Uterus (tissue), 4 donors: ENCODE results near the gene CASP5. TPM values are rescaled to one million over a fixed set of nuclear protein-coding genes. Genes with fewer than 3 reads are reported as not detected.

Experiments used
- DNase-seq, 2 donors: peaks; one replicate each; pipeline ENCODE4 v3.0.0-alpha.2; 2019 to 2020
- H3K27ac ChIP-seq, 2 donors: fragments of 200-600 bp; sonication (generic); 1 replicate in 1 of 2; 2 replicates in 1 of 2; pipeline ENCODE4 v1.5.1; 2016 to 2018
- H3K27me3 ChIP-seq, 2 donors: fragments of 200-600 bp; sonication (generic); one replicate each; pipeline ENCODE4 v1.5.1; 2018 to 2019; ENCODE audit warnings: control low read depth in 1 of 2
- H3K36me3 ChIP-seq, 2 donors: fragments of 200-600 bp; sonication (generic); one replicate each; pipeline ENCODE4 v1.5.1; 2019; ENCODE audit warnings: control low read depth in 1 of 2
- H3K4me1 ChIP-seq, 2 donors: fragments of 200-600 bp; sonication (generic); one replicate each; pipeline ENCODE4 v1.5.1; 2018 to 2019; ENCODE audit warnings: control low read depth in 1 of 2
- H3K4me3 ChIP-seq, 2 donors: fragments of 200-600 bp; sonication (generic); 1 replicate in 1 of 2; 2 replicates in 1 of 2; pipeline ENCODE4 v1.5.1; 2018 to 2019; ENCODE audit warnings: mild to moderate bottlenecking in 1 of 2
- H3K9me3 ChIP-seq, 2 donors: fragments of 200-600 bp; sonication (generic); one replicate each; pipeline ENCODE4 v1.5.1; 2019; ENCODE audit warnings: control low read depth in 1 of 2
- CTCF ChIP-seq, 4 experiments: fragments of 200-600 bp in 2 of 4; fragments of 450-650 bp in 2 of 4; sonication (generic) in 2 of 4; IDR thresholded peaks; one replicate each; pipeline ENCODE4 v1.5.1; 2016 to 2019; ENCODE audit warnings: antibody characterized with exemption in 4 of 4, mild to moderate bottlenecking in 2 of 4, moderate library complexity in 1 of 4
- POLR2A ChIP-seq, 2 donors: fragments of 450-650 bp; IDR thresholded peaks; one replicate each; pipeline ENCODE4 v1.6.1; 2016; ENCODE audit warnings: antibody characterized with exemption in 2 of 2, mild to moderate bottlenecking in 1 of 2, moderate library complexity in 1 of 2
- intact Hi-C: fragments of 100-400 bp; cut with DNase I; formaldehyde crosslinking; loops from one replicate; pipeline ENCODE4 v1.15.1; 2023; ENCODE audit warnings: low total_unique reads
- total RNA-seq, 4 donors: library from RNA; depleted of rRNA in 3 of 4; stranded (reverse); fragments of >200 nt in 3 of 4; gene quantifications; one replicate each; pipeline versions ENCODE4 v1.1.0 to v1.2.4, GENCODE V29; 2014 to 2023
- donor health status: DM: yes; HTN: yes; CAD: no.

The CASP5 gene
- total RNA-seq, 4 donors from 2014 or later = not detected

GRCh38 chr11:104968856-104969776 is 53.9 kb downstream of the CASP5 start:
- peak; percentile 18 to 21 for DNase-seq
- Histone ChIP-seq H3K4me3 (peak overlapping the region; percentile 46 to 47), H3K4me1 (no peaks in the 10 kb centered on the region), H3K9me3 (no peaks in the 10 kb centered on the region), H3K36me3 (no peaks in the 10 kb centered on the region), H3K27ac (peak overlapping the region; percentile 75 to 87), H3K27me3 (no peaks in the 10 kb centered on the region)
- intact Hi-C loops = no loop called here
- TF ChIP-seq POLR2A (IDR thresholded peaks at IDR 0.05) (no peak), CTCF (IDR thresholded peaks at IDR 0.05) (no peak)

GRCh38 chr11:104968355-104968855 is 54.6 kb downstream of the CASP5 start, which contains the start of gene CASP4:
CASP4 (minus strand) TSS chr11:104968574; CDS start chr11:104968525, 49 bp downstream.
- H3K36me3 ChIP-seq = no peaks in the 10 kb centered on the region
- peak within 1 kb of the TSS; percentile 46 to 47 for H3K4me3 ChIP-seq
- DNase-seq = peak in 1 of 2 donors; percentile 30
- intact Hi-C loops = no loop called here
- H3K4me1 ChIP-seq = no peaks in the 10 kb centered on the region
- no peaks in the 10 kb centered on the region for H3K9me3 ChIP-seq
- no peaks in the 10 kb centered on the region for H3K27me3 ChIP-seq
- peak within 1 kb of the TSS; percentile 75 to 87 for H3K27ac ChIP-seq
- peak; percentile 33 to 70 for TF ChIP-seq POLR2A (IDR thresholded peaks at IDR 0.05)
- no peak for TF ChIP-seq CTCF (IDR thresholded peaks at IDR 0.05)

- intact Hi-C loops = no loop called here
- Histone ChIP-seq H3K4me3 (peak overlapping the region; percentile 46 to 47), H3K4me1 (no peaks in the 10 kb centered on the region), H3K36me3 (no peaks in the 10 kb centered on the region), H3K9me3 (no peaks in the 10 kb centered on the region), H3K27me3 (no peaks in the 10 kb centered on the region), H3K27ac (peak overlapping the region; percentile 75 to 87)
- no peak for TF ChIP-seq POLR2A (IDR thresholded peaks at IDR 0.05)
- no peak for TF ChIP-seq CTCF (IDR thresholded peaks at IDR 0.05)
- DNase-seq = no peak
These were observed 55.2 kb downstream of the CASP5 start for GRCh38 chr11:104967534-104968354.

GRCh38 chr11:104965735-104966134 is 57.2 kb downstream of the CASP5 start:
- DNase-seq = no peak
- Histone ChIP-seq H3K4me1 (no peaks in the 10 kb centered on the region), H3K9me3 (no peaks in the 10 kb centered on the region), H3K4me3 (no peak overlapping the region), H3K36me3 (no peaks in the 10 kb centered on the region), H3K27me3 (no peaks in the 10 kb centered on the region), H3K27ac (no peak overlapping the region)
- intact Hi-C loops = no loop called here
- no peak for TF ChIP-seq CTCF (IDR thresholded peaks at IDR 0.05)
- TF ChIP-seq POLR2A (IDR thresholded peaks at IDR 0.05) = no peak
